HG03457 (cell line): Measurements from ENCODE around the gene SLC16A7.
"Not testable (repeated sequence)": the region's sequence is repeated elsewhere in the genome, so short reads cannot be mapped to it uniquely, and the experiment has no call there.

Source experiments
- ATAC-seq: cut with Tn5 transposase; IDR thresholded peaks from one replicate; pipeline ENCODE4 v1.9.1; 2021; ENCODE audit warnings: moderate number of reproducible peaks; ENCODE audit not compliant: unreplicated experiment

The SLC16A7 gene

DNA sequence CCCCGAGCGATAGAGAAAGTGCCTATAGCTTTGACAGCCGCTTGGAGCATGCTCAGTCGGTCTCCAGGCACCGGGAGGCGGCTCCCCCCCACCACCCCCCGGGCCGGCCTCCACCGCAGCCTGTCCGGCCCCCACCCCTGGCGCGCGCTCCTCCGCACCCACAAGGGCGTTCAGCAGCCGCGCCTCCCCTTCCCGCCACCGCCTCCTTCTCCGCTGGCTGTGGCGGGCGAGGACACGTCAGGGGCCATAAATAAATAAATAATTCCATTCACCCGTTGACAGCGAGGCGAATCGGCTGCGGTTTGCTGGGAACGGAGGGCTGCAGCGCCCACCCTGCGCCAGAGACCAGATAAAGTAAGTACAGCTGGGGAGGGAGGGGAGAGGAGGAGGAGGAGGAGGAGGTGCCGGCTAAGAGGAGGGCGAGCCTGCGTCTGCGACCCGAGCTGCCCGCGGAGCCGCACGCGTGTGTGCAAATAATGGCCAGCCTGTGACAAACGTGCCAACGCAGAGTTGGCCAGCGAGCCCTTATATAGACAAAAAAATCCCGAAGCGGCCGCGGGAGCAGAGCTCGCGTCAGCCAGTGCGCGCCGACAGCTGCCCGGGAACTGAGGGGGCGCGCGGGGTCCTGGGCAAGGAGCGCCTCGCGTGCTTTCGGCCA lies at the start of gene SLC16A7:
TSS of gene SLC16A7 (plus strand) at position 147 of the 658 bp plus-strand sequence. CDS start 108,773 bp downstream, outside the sequence.
- peak; percentile 43 for ATAC-seq

DNA sequence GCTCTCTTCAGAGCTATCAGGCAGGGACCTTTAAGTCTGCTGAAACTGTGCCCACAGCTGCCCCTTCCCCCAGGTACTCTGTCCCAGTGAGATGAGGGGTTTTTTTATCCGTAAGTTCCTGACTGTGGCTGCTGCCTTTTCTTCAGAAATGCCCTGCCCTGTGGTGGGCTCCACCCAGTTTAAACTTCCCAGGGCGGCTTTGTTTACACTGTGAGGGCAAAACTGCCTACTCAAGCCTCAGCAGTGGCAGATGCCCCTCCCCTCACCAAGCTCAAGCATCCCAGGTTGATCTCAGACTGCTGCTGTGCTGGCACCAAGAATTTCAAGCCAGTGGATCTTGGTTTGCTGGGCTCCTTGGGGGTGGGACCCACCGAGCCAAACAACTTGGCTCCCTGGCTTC lies 46.9 kb upstream of the SLC16A7 start:
- ATAC-seq = no peak

GRCh38 chr12:59559696-59560095 lies 36.1 kb upstream of the SLC16A7 start:
- ATAC-seq = no peak

- ATAC-seq = no peak
Measured at GRCh38 chr12:59570145-59570544, 25.7 kb upstream of the SLC16A7 start.

- no peak for ATAC-seq
Measured at GRCh38 chr12:59574406-59574805, 21.4 kb upstream of the SLC16A7 start.

- ATAC-seq = no peak
Measured at GRCh38 chr12:59575826-59576225, 20.0 kb upstream of the SLC16A7 start.

DNA sequence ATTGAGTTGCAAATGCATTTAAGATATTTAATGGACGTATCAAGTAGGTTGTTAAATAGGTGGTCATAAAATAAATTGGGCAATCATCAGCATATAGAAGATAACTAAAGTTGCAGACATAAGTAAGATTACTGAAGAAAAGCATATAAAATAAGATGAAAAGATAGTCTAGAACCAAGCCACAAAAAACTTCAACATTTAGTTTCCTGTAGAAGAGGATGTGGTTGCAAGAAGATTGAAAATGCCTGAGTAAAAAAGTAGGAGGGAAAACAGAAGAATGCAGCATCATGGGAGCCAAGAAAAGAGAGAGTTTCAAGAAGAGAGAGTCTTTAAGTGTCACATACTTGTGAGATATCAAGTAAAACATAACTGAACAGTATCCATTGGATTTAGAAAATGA lies 17.6 kb upstream of the SLC16A7 start:
- no peak for ATAC-seq

DNA sequence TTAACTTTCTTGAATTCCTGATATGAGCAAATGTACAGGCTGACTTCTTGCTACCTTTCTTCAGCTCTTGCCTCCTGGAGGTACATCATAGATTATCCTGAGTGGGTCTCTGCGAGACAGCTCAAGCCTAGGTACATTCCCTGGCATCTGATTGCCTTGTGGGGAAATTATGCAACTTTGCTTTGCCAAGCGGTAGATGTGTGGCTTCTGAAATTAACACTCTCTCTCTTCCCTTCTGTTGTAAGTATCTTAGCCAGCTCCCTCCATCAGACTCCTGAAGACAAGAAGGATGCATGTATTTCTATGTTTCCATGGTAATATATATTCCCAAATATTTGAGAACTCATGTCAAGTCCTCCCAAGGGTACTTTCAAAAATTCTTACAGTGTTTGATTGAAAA lies 16.2 kb upstream of the SLC16A7 start:
- ATAC-seq = no peak

GRCh38 chr12:59580050-59580449 lies 15.8 kb upstream of the SLC16A7 start:
- ATAC-seq = no peak

DNA sequence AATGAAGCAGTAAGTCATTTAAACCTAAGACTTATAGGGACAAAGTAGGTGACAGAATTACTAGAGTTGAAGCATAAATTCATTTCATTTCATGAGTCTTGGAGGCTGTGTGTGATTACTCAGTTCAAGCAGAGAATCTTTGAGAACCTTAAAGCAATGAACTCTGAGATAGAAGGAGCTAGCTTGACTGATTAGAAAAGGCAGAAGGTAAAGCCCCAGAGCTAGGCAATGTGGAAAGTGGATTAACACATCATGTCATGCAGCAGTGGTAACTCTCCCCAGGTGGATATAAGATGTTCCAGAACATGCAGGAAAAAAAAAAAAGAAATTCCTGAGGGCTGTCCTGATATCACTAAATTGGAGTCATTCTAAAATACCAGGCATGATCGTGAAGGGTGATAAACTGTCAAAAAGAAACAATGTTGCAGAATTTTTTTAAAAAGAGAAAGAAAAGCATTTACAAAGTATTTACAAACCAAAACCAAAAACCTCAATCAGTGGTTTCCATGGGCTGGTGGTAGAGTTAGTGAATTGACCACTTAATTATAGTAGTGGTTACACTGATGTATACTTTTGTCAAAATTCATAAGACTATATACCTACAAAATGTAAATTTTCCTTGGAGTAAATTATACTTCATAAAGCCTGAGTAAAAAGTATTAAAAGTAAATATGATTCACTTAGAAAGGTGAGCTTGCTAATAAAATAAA lies 12.7 kb upstream of the SLC16A7 start:
- ATAC-seq = no peak

- ATAC-seq = no peak
Measured at GRCh38 chr12:59587710-59588109, 8.1 kb upstream of the SLC16A7 start.

DNA sequence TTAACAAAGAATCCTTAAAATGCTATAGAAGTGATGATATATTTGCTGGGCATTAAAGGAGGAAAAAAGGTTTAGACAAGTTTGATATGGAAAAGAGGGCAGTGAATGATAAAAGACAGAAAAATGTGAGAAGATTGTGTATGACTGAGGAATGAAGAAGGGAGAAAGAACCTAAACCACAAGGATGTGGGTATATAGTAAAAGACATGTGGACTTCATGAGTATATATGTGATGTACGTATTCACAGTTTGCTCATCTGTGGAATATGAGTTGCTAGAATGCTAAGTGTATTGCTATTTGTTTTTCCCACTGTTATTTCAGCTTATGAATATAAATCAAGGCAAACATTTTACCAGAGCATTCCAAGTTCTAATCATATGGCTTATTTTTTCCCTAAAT lies 2.1 kb upstream of the SLC16A7 start:
- no peak for ATAC-seq

DNA sequence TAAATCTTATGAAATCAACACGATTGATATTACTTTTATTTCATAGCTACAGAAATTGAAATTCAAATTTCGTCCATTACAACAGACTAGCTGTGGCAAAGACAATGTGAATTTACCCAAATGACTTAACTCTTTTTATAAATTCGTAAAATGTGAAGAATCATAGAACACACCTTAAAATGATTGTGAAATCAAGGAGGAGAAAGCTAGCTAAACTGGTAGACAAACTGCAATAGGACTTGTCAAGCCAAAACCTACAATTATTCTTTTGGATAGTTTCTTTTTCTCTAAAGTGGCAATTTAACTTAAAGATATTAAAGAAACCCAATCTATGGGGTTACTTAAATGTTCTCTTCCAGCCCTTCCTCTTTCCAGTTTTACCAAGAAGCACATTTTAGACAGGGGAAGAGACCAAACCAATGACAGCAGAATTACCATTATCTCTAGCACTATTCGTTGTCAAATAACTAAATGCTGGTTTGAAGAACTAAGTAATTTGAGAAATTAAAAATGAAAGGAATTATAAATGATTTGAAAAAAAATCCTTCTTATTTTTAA lies 807 bp upstream of the SLC16A7 start:
- ATAC-seq = no peak

DNA sequence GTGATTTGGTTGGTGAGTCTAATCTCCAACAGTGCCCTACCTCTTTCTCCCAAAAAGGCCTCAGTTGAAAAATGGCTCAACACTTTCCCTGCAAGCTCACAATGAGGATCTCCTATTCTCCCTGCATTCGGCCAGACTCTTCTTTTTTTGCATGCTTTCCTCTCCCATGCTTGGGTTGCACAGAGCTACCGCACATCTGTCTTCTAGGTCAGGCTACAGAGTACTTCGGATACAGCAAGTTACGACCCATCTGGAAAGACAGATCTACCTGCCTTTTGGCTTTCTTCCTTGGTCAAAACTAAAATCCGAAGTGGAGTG lies 305 bp upstream of the SLC16A7 start:
- ATAC-seq = no peak

DNA sequence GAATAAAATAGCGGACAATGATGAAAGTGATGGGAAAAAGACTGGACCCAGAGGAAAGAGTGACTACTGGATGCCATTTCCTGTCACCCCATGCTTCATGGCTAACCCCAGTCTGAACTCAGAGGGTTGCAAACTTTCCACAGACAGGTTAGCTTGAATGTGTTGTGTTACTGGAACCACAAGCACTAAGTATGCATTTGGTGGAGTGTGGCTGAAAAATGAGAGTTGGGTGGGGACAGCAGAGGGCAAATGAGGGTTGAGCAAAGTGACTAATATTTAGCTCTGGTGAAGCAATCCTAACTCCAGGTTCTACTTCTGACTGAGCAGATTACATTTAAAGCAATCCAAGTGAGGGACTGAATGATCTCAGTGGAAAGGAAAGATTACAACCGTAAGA lies 1.6 kb downstream of the SLC16A7 start:
- peak; percentile 54 for ATAC-seq

GRCh38 chr12:59600171-59600570 lies 4.3 kb downstream of the SLC16A7 start:
- ATAC-seq = no peak

- ATAC-seq = no peak
Measured at GRCh38 chr12:59603754-59604153, 7.9 kb downstream of the SLC16A7 start.

DNA sequence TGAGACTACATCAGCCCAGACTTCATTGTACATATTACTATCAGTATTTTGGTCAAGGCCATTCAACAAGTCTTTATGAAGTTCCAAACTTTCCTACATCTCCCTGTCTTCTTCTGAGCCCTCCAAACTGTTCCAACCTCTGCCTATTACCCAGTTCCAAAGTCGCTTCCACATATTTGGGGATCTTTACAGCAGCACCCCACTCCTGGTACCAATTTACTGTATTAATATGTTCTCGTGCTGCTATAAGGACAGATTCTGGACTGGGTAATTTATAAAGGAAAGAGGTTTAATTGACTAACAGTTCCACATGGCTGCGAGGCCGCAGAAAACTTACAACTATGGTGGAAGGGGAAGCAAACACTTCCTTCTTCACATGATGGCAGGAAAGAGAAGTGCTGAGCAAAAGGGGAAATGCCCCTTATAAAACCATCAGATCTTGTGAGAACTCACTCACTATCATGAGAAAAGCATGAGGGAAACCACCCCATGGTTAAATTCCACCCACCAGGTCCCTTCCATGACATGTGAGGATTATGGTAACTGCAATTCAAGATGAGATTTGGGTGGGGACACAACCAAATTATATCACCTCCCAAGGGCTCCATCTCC lies 17.1 kb downstream of the SLC16A7 start:
- ATAC-seq = not testable (repeated sequence)

DNA sequence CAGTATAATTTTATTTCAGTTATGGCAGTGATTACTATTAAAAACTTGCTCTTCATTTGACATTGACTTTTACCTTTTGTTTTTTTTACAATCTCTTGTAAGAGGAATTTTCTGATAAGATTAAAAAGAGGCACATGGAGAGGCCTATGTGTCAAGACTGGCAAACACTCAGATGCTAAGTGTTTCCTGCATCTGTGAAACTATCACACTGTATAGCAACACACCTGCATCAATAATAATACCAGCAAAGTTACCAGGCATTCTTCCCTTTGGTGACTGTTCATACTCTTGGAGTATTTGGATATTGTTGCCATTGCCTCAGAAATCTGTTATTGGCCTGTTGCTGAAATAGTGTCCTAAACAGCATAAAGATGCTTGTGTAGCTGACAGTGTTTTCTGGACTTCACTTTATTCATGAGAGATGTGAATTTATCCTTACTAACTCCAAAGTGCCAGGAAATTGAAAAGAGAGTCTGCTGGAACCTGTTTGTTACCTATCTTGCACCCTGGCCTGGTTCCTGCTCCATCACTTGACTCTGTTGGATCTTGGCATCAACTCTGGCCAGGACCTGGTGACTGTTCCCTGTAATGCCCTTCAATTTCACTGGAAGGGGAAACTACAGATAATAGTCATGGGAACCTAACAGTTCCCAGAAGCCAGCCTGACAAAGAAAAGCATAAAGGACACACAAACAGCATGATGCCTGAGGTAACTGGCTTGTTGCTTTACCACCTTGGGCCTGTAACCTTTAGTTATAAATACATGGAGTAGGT lies 19.8 kb downstream of the SLC16A7 start:
- ATAC-seq = no peak

- no peak for ATAC-seq
Measured at GRCh38 chr12:59619461-59620240, 23.8 kb downstream of the SLC16A7 start.

DNA sequence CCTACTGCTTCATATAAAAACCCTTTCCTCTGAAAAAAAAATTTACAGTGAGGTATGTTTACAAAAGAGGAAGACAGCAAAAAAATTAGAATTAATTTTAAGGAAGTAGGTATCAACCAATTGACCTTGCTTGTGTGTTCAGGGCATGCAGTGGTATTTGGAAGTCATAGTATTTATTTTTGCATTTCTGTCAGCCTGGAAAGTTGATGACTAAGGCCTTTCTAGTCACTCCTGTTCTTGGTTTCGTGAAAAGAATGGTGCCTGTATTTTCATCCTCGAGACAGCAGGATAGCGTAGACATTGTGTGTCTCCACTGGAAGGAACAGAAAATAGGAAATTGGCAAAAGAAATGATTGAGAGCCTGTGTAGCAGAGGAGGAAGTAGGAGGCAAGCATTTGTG lies 24.5 kb downstream of the SLC16A7 start:
- no peak for ATAC-seq
